GM10266 (cell line): Measurements from ENCODE around the gene GMDS.

ENCODE experiments used
- DNase-seq: peaks from one replicate; pipeline ENCODE4 v3.0.0; 2012; ENCODE audit errors: extremely low spot score
- TF ChIP-seq, protein P1 (sequence below): IDR thresholded peaks from 2 replicates; pipeline ENCODE4 v1.5.1; 2012; ENCODE audit warnings: mild to moderate bottlenecking, low read depth; ENCODE audit not compliant: control insufficient read depth, insufficient read depth; ENCODE audit errors: missing control alignments

GMDS gene

DNA sequence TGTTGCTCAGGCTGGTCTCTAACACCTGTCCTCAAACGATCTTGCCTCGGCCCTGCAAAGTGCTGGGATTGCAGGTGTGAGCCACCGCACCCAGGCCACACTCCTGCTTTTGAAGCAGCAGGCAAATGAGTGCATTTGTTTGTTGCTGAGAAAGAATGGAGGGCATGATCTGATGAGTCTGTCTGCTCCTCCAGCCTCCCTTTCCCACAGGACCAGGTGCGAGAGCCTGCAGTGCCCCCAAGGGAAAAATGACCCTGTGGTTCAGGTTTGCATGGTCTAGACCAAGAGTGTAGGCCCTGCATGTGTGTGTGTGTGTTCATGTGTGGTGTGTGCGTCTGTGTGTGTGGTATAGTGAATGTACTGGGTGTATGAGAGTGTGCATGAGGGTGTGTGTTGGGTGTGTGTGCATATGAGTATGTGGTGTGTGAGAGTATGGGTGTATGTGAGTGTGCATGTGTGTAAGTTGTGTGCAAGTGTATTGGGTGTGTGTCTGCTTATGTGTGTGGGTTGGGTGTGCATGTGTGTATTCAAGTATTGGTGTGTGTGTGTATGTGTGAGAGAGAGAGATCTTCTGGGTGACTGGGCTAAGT is 658.4 kb downstream of the GMDS start:
- DNase-seq, result no peak
- TF ChIP-seq, protein P1, sequence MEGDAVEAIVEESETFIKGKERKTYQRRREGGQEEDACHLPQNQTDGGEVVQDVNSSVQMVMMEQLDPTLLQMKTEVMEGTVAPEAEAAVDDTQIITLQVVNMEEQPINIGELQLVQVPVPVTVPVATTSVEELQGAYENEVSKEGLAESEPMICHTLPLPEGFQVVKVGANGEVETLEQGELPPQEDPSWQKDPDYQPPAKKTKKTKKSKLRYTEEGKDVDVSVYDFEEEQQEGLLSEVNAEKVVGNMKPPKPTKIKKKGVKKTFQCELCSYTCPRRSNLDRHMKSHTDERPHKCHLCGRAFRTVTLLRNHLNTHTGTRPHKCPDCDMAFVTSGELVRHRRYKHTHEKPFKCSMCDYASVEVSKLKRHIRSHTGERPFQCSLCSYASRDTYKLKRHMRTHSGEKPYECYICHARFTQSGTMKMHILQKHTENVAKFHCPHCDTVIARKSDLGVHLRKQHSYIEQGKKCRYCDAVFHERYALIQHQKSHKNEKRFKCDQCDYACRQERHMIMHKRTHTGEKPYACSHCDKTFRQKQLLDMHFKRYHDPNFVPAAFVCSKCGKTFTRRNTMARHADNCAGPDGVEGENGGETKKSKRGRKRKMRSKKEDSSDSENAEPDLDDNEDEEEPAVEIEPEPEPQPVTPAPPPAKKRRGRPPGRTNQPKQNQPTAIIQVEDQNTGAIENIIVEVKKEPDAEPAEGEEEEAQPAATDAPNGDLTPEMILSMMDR, result no peak

DNA sequence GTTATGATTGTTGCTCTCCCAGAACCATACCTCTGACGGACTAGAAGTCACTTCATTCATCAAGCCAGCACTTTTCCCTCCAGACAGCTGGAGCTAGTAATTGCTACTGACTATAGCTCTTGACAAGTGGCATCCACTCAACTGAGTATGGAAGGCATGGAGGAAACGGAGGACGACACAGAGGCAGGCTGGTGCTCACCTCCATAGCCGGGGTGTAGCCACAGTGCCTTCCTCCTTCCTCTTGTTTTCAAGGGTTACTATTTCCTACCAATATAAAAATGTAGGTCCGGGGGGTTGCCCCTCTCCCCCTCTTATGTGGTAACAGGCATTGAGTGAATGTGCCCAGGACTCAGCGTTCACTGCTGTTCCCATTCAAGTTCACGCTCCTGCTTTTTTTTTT is 659.1 kb downstream of the GMDS start:
- TF ChIP-seq, protein P1, result no peak
- no peak for DNase-seq

DNA sequence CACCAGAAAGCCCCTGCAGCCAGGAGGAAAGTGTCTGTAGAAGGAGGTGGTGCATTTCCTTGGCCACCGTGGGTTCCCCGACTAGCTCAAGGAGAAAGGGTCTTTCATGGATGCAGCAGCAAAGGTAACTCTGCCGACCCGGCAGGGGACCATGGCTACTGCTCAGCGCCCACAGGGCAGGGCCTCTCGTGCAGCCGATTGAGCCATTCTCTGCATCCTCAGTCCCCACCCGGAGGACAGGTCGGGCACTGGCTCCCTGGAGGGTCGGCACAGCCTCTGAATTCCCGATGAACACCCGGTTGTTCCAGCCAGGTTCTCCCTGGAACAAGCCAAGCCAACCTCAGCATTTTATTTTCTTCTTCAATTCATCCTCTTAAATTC is 659.7 kb downstream of the GMDS start:
- no peak for DNase-seq
- TF ChIP-seq, protein P1, result no peak

DNA sequence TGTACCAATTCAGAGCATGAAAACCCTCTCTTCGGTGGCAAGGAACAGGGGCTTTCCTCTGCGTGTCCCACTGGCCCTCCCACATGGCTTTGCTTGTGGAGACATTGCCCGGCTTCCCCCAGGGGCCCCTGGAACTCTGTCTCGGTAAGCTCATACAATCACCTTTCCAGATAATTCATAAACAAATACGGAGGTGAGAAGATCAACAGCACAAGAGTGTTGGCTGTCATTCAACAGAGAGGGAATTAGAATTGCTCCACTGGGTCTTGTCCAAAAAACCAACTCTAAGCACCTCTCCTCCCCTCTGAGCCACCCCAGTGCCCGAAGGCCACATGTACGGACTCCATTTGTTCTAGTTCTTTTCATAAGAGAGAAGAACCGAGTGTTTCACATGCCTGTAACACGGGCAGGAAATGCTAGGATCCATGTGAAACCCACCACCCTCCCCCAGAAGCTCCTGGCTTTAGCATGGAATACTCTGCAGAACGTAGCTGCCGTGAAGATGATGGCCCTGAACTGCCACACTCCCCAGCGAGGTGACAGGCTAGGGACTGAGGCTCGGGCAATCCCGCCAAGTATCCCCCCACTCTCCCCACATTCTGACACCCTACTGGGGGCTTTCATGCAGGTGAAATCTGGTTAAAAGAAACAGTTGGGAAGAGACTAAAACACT is 660.3 kb downstream of the GMDS start:
- no peak for DNase-seq
- TF ChIP-seq, protein P1, result no peak

DNA sequence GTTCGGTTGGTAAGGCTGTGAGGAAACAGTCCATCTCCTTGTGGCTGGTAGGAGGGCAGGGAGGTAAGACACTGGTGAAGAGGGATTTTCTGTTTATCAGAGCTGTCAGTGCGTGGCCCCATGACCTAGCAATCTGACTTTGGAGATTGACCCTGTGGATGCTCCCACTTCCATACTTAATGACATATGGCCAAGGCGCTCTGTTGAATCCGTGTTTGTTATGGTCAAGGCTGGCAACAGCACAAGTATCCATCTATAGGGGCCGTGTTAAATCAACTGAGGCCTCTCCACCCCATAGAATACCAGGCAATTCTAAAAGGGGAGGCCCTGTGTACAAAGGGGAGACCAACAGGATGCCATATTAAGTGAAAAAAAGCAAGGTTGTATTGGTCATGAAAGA is 661.3 kb downstream of the GMDS start:
- TF ChIP-seq, protein P1, result no peak
- no peak for DNase-seq

DNA sequence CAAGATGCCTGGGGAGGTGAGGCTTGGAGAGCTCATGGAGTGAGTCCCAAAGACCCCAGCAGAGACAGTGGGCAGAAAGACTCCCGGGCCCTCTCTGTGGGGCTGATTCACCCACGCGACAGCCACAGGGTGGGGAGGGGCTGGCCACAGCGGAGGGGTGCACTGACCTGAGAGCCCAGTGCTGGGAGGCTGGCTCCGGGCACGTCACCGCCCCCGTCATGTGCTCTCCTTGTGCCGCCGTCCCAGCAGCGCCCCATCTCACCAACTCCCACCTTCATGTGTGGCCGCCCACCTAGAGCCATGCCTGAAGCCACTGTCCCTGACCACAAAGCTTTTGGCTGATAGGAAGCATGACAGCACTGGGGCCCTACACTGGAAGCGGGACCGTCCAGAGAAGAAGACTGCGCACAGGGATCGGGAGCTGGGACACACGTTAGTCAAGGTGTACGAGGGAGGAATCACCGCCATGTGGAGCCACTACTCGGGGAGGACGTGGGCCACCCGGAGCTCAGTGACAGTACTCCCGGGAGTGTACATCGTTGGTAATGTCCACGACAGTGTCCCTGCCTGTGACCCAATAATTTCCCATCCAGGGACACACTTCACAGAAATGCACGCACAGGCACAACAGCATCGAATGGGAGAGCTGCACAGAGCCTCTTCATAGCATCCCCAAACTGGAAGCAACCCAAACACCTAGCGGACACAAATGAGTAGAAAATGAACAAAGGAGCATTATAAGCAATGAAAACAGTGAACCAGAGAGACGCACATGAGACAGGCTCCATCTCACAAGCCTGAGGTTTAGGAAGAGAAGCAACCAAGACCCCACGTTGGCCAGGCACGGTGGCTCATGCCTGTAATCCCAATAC is 664.0 kb downstream of the GMDS start:
- TF ChIP-seq, protein P1, result no peak
- no peak for DNase-seq
